Mucosa of descending colon (tissue), 3 donors: ENCODE measurements around the gene SALL1. TPM values are rescaled to one million over a fixed set of nuclear protein-coding genes. Genes with fewer than 3 reads are reported as not detected.

Experiments
- ATAC-seq: fragments of 200-7000 bp; cut with Tn5 transposase; one replicate; pipeline ENCODE4 v1.9.1; 2020; ENCODE audit warnings: mild to moderate bottlenecking, moderate library complexity
- DNase-seq, 3 donors: peaks; one replicate each; pipeline ENCODE4 v3.0.0-alpha.2; 2020
- H3K36me3 ChIP-seq: fragments of 200-600 bp; one replicate; pipeline ENCODE4 v1.8.0; 2021; ENCODE audit warnings: low read depth, mild to moderate bottlenecking
- H3K4me1 ChIP-seq: fragments of 200-600 bp; one replicate; pipeline ENCODE4 v1.8.0; 2021; ENCODE audit warnings: low read depth, mild to moderate bottlenecking
- H3K4me3 ChIP-seq: fragments of 200-600 bp; one replicate; pipeline ENCODE4 v1.8.0; 2021; ENCODE audit warnings: mild to moderate bottlenecking
- H3K9me3 ChIP-seq: fragments of 200-600 bp; one replicate; pipeline ENCODE4 v1.8.0; 2021; ENCODE audit warnings: mild to moderate bottlenecking
- intact Hi-C, 2 donors: fragments of 100-400 bp; cut with DNase I in 1 of 2; cut with micrococcal nuclease in 1 of 2; formaldehyde crosslinking; loops; one replicate each; pipeline versions ENCODE4 v1.11.0 to v1.11.1; 2022; cut with DNase I, micrococcal nuclease
- total RNA-seq, 3 donors: library from RNA; stranded (reverse); fragmentation: NEBNext Ultra II Directional in 2 of 3; extraction: Animal tissue kit (Norgen Biotek cat#: 25700) in 2 of 3; gene quantifications; one replicate each; pipeline versions ENCODE4 v1.2.1 to v1.2.4, GENCODE V29; 2021 to 2023
- TF ChIP-seq, protein P1 (sequence below): fragments of 200-600 bp; IDR thresholded peaks from one replicate; pipeline ENCODE4 v1.8.0; 2022; ENCODE audit warnings: antibody characterized with exemption, mild to moderate bottlenecking
- donor health status: DM: no; HTN: no; CAD: no; lungs with moderate emphysema.
- donor health status: DM: no; HTN: no; CAD: no.
- donor health status: DM: no; HTN: yes; CAD: no.

The SALL1 gene
- total RNA-seq, 3 donors from 2014 or later: 1.5 to 2.6 (median 1.7) TPM

DNA sequence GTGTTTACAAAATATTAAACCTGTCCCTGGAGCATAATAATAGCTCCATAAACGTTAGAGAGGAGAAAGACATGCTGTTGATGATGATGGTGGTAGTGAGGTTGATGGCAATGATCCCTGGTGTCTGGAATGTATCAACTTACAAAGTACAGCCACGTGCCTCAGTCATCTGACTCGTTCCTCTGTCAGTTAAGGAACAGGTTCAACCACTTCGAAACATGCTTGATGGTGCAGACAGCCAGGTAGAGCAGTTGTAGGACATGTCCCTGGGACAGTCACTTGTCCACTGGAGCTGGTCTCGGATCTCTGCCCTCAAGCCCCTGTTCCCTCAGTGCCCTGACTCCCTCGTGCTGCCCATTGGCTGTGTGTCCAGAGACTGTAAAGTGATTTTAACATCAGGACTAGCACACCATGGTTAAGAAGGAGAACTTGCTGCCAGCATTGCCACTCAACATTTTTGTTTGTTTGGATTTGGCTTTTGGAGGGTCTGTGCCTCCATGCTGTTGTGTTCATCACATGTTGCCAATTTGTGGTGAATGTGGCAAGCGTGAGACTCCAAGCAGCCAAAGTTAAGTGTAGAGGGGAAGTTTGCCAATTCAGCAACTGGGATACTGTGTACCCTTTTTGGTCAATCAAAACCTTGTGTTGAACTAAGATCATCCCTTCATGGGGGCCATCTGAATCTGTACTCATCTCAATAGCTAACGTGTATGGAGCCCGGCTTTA, 16.3 kb upstream of the SALL1 start:
- no peak for ATAC-seq
- H3K4me1 ChIP-seq: no peaks in the 10 kb centered on the region
- no peak for DNase-seq
- TF ChIP-seq, protein P1, sequence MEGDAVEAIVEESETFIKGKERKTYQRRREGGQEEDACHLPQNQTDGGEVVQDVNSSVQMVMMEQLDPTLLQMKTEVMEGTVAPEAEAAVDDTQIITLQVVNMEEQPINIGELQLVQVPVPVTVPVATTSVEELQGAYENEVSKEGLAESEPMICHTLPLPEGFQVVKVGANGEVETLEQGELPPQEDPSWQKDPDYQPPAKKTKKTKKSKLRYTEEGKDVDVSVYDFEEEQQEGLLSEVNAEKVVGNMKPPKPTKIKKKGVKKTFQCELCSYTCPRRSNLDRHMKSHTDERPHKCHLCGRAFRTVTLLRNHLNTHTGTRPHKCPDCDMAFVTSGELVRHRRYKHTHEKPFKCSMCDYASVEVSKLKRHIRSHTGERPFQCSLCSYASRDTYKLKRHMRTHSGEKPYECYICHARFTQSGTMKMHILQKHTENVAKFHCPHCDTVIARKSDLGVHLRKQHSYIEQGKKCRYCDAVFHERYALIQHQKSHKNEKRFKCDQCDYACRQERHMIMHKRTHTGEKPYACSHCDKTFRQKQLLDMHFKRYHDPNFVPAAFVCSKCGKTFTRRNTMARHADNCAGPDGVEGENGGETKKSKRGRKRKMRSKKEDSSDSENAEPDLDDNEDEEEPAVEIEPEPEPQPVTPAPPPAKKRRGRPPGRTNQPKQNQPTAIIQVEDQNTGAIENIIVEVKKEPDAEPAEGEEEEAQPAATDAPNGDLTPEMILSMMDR: no peak
- intact Hi-C loops: no loop called here
- H3K9me3 ChIP-seq: no peaks in the 10 kb centered on the region
- no peak overlapping the region for H3K4me3 ChIP-seq
- H3K36me3 ChIP-seq: no peaks in the 10 kb centered on the region

DNA sequence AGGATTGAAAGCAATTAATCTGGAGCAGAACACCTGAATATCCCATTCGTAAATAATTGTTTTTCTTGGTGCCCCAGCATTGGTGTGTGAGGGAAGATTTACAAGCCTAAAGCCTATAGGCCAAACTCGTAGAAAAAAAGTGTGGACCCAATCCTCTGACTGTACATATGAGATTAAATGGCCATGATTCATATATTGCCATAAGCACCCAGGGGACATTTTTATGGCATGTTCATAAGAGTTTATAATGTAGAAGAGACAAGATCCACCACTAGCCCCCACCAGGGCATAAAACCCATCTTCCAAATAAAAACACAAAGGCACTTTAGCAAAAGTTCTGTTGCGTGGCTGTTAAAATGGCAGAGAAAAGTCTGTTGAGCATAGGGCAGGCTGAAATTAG, 15.5 kb upstream of the SALL1 start:
- Histone ChIP-seq H3K4me1 (no peaks in the 10 kb centered on the region), H3K9me3 (no peaks in the 10 kb centered on the region), H3K4me3 (no peak overlapping the region), H3K36me3 (no peaks in the 10 kb centered on the region)
- DNase-seq (no peak), ATAC-seq (no peak)
- intact Hi-C loops: no loop called here
- TF ChIP-seq, protein P1: no peak

DNA sequence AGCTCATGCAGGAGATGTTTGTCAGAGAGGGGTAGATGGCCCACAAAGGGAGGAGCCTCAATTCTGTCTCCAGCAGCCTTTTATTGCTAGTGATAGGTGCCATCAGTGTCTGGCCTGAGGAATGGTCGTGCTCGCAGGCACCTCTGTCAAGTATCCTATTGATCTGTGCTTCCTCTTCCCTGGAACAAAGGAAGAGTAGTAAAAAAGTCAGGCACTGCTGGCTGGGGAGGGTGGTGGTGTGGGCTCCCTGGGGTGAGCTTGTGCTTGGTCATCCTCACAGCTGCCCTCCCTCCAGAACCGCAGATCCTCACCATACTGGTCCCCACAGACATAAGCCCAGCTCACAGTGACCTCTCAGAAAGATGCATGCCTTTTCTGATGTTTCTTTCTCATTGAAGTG, 15.0 kb upstream of the SALL1 start:
- no peaks in the 10 kb centered on the region for H3K36me3 ChIP-seq
- DNase-seq (no peak), ATAC-seq (no peak)
- no peaks in the 10 kb centered on the region for H3K4me1 ChIP-seq
- H3K4me3 ChIP-seq: no peak overlapping the region
- intact Hi-C loops: no loop called here
- TF ChIP-seq, protein P1: no peak
- H3K9me3 ChIP-seq: no peaks in the 10 kb centered on the region

DNA sequence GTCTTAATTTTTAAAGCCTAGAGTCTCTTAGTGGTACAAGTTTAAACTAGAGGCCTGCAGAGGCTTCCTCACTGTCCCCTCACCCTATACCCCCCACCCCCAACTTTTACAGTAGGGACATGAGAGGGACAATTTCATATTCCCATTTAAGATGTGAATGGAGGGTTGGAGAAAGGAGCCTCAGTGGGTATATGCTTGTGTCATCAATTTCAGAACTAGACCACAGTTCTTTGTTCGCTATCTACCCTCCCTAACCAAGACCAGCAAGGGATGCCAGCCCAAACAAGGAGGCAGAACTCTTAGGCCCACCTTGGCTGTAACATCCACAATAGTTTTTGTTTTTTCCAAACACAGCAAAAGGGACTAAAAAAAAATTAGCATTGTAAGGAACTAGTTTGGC, 14.0 kb upstream of the SALL1 start:
- TF ChIP-seq, protein P1: no peak
- H3K9me3 ChIP-seq: no peaks in the 10 kb centered on the region
- ATAC-seq: no peak
- H3K4me3 ChIP-seq: no peak overlapping the region
- intact Hi-C loops: no loop called here
- no peak for DNase-seq
- H3K36me3 ChIP-seq: no peaks in the 10 kb centered on the region
- H3K4me1 ChIP-seq: no peaks in the 10 kb centered on the region

DNA sequence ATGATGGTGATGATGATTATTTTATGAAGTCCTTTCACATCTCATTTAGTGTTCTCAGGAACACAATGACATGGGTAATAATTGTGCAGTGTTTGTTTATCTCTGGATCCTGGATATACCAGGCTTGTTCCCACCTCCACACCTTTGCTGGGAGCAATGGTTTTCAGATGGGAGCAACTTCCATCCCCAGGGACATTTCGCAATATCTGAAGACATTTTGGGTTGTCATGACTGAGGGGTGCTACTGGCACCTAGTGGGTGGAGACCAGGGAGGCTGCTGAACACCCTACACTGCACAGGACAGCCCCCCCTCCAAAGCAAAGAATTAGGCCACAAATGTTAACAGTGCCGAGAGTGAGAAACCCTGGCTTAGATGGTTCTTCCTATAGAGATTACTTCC, 13.5 kb upstream of the SALL1 start:
- Histone ChIP-seq H3K4me3 (no peak overlapping the region), H3K4me1 (no peaks in the 10 kb centered on the region), H3K9me3 (no peaks in the 10 kb centered on the region), H3K36me3 (no peaks in the 10 kb centered on the region)
- ATAC-seq (no peak), DNase-seq (no peak)
- TF ChIP-seq, protein P1: no peak
- intact Hi-C loops: no loop called here
